DMS114 treated with DMSO at 0.1 percent for 48 hours (cell line): ENCODE results near the gene INPP5F.
"Not testable (repeated sequence)": the region's sequence is repeated elsewhere in the genome, so short reads cannot be mapped to it uniquely, and the experiment has no call there.

Experiments
- DNase-seq: peaks from one replicate; lab custom pipeline; 2025; ENCODE audit not compliant: unreplicated experiment; lab: John Stamatoyannopoulos, UW

INPP5F gene

DNA sequence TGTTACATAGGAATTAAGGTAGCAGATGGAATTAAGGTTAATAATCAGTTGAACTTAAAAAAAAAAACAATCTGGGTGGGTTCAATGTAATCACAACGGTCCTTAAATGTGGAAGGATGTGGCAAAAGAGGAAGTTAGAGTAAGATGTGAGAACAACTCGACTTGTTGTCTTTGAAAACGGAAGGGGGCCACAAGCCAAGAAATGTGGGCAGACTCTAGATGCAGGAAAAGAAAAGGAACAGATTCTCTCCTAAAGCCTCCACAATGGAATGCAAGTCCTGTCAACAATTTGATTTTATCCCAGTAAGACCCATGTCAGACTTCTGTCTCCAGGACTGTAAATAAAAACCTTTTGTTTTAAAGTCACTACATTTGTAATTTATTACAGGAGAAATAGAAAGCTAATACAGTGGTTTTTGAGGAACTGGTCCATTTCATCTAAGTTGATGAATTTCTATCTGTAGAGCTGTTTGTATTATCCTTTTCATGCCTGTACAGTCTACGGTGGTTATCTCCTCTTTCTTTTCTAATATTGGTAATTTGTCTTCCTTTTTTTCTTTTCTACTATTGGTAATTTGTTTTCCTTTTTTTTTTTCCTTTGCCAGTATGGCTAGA, 138.2 kb downstream of the INPP5F start:
- no peak for DNase-seq

DNA sequence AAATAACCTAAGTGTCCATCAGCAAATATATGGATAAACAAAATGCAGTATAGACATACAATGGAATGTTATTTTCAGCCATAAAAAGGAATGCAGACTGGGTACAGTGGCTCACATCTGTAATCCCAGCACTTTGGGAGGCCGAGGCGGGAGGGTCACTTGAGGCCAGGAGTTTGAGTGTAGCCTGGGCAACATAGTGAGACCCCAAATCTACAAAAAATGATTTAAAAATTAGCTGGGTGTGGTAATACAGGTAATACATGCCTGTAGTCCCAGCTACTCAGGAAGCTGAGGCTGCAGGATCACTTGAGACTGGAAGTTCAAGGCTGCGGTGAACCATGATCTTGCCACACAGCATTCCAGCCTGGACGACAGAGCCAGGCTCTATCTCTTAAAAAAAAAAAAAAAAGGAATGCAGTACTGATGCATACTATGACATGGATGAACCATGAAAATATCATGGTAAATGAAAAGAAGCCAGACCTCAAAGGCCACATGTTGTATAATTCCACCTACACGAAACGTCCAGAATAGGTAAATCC, 139.9 kb downstream of the INPP5F start:
- no peak for DNase-seq

DNA sequence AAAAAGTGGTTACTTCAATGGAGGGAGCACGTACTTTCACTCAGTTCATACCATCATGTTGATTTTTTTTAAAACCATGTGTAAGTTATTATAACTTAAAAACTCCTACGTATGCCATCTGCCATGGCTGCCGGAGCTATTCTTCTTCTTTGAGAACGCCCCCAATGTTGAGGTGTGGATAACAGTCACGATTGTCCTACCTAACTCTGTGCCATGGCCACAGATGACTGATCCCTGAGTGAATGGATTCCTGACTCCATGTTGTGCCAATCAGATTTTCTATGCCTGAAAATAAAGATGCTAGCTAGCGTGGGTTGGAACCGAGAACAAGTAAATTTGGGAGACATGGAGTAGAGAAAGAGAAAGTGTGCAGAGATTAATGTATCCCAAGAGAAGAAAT, 141.5 kb downstream of the INPP5F start:
- DNase-seq = no peak

DNA sequence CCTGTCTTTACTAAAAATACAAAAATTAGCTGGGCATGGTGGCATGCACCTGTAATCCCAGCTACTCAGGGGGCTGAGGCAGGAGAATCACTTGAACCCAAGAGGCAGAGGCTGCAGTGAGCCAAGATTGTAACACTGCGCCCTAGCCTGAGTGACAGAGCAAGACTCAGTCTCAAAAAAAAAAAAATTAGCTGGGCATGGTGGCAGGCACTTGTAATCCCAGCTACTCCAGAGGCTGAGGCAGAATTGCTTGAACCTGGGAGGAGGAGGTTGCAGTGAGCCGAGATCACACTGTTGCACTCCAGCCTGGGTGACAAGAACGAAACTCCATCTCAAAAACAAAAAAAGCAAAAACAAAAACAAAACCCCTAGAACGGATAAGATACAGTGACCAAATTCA, 143.5 kb downstream of the INPP5F start:
- DNase-seq = not testable (repeated sequence)

DNA sequence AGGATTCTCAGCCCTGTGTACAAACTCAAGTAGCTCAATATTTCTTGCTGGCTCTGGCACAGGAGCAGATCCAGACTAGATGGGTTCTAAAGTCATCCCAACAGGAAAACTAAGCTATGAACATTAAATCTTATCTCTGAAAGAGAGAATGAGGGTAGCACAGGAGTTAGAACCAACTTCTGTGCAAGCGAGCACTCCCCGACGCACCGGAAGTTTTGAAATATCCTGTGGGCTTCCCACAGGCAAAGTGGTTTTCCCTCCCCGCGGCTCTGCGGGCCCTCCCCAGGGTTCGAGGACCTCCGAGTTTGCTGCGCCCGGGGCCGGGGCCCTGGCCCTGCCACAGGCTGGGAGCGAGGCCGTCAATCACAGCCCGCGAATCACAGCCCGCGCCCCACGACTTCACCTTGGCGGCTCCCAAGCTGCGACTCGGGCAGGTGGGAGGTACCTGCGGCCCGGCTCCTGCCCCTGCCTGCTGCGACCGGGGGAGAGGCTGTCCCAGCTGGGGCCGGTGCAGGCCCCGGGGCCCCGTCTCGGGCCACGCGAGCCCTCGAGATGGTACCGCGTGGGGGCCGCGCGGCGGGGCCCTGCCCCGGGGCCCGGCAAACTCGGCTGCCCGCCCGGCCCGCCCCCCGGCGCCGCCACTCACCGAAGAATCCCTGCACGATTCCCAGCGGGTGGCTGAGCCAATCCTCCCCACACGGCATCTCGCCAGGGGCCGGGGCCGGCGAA, 146.2 kb downstream of the INPP5F start:
- DNase-seq = no peak

DNA sequence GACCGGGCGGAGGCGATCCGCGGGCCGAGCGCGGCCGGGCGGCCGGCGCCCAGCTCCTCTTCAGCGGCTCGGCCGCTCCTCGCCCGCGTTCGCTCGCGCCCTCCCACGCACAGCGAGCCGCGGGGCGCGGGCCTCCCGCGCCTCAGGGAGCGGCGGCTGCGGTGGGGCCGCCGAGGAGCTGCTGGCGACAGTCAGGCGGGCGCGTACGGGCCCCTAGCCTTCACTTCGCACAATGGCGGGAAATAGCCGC, 146.7 kb downstream of the INPP5F start, which contains the start of gene MCMBP:
Gene MCMBP, minus strand, starts transcription at position 234 of the 250 bp plus-strand sequence. CDS start 259 bp downstream, outside the sequence.
- DNase-seq = no peak

DNA sequence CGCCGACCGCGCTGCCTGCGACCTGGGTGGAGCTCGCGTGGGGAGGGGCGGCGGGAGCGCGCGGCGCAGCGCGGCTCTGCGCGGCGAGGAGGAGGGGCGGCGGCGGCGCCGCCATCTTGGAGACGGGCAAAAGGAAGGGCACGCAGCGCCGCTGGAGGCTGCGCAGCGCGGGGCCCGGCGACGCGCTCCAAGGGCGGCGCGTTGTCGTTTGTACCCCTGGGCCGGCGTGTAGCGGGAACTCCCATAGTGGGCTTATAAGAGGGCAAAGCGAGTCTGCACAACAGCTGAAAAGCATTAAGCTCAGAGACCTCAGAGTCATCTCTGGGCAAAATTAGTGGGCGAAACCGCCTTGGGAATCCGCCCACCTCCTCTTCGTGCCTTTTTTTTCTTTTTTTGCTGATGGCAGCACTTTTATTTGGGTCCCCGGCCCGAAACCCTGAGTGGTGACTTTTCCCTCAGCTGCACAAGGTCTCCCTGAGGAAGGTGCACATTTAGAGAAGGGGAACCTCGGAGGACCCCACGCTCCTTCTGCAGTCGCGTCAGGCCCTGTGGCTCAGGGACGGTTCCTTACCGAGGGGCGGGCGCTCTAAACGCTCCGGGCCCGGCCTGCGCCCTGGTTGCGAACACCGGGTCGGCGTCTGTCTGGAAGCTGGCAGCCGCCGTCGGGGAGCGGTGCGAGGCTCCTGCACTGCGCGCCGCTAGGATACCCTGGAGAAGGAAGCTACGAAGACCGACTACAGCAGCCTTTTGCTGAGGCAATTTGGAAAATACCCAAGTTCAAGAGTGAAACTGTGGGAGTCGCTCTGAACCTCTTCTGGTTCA, 147.2 kb downstream of the INPP5F start:
- peak; percentile 84 for DNase-seq

DNA sequence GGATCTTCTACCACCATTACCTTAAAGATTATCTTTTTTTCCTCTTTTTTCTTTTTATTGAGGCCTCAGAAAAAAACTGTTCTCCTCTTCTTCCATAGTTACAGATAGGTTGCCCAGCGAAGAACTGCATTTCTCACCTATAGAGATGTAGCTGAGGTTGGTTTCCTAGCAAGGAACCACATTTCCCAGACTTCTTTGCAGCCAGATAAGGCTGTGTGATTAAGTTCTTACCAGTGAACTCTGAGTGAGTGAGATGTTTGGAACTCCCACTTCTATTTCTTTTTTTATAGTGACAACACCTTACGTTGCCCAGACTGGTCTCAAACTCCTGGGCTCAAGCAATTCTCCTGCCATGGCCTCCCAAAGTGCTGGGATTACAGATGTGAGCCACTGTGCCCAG, 152.7 kb downstream of the INPP5F start:
- DNase-seq = no peak
